ENCODE measurements around the gene LRRIQ1.
A peak's percentile ranks its signal among the peaks of the same experiment; 100 is the strongest.
"Not testable (repeated sequence)": the region's sequence is repeated elsewhere in the genome, so short reads cannot be mapped to it uniquely, and the experiment has no call there.

The LRRIQ1 gene

GRCh38 chr12:85000729-85001128 is 35.4 kb upstream of the LRRIQ1 start:
- no peak overlapping the region for H3K27ac ChIP-seq

GRCh38 chr12:85002778-85003296 is 33.3 kb upstream of the LRRIQ1 start:
- H3K27ac ChIP-seq, result no peak overlapping the region
- no peak for TF ChIP-seq ZFX (IDR thresholded peaks at IDR 0.05; ENCODE audit: borderline replicate concordance)
- no peak for TF ChIP-seq CTCF (IDR thresholded peaks at IDR 0.05)

More at GRCh38 chr12:85000729-85001128, 35.4 kb upstream of the LRRIQ1 start:
- TF ChIP-seq ZFX (IDR thresholded peaks at IDR 0.05; ENCODE audit: borderline replicate concordance), result no peak
- no peak for TF ChIP-seq CTCF (IDR thresholded peaks at IDR 0.05)

GRCh38 chr12:85004204-85004603 is 31.9 kb upstream of the LRRIQ1 start:
- TF ChIP-seq CTCF (IDR thresholded peaks at IDR 0.05) (no peak), ZFX (IDR thresholded peaks at IDR 0.05; ENCODE audit: borderline replicate concordance) (no peak)
- H3K27ac ChIP-seq, result no peak overlapping the region

GRCh38 chr12:85005047-85005446 is 31.1 kb upstream of the LRRIQ1 start:
- H3K27ac ChIP-seq, result not testable (repeated sequence)

GRCh38 chr12:85005615-85006014 is 30.5 kb upstream of the LRRIQ1 start:
- TF ChIP-seq ZFX (IDR thresholded peaks at IDR 0.05; ENCODE audit: borderline replicate concordance), result no peak
- no peak for TF ChIP-seq CTCF (IDR thresholded peaks at IDR 0.05)
- H3K27ac ChIP-seq, result no peak overlapping the region

GRCh38 chr12:85006206-85006605 is 29.9 kb upstream of the LRRIQ1 start:
- H3K27ac ChIP-seq, result no peak overlapping the region

GRCh38 chr12:85007836-85008235 is 28.3 kb upstream of the LRRIQ1 start:
- TF ChIP-seq ZFX (IDR thresholded peaks at IDR 0.05; ENCODE audit: borderline replicate concordance) (no peak), CTCF (IDR thresholded peaks at IDR 0.05) (no peak)
- H3K27ac ChIP-seq, result peak overlapping the region; percentile 13; the same call in 1 of the 2 replicates

More at GRCh38 chr12:85006206-85006605, 29.9 kb upstream of the LRRIQ1 start:
- TF ChIP-seq CTCF (IDR thresholded peaks at IDR 0.05) (no peak), ZFX (IDR thresholded peaks at IDR 0.05; ENCODE audit: borderline replicate concordance) (no peak)

GRCh38 chr12:85016413-85016812 is 19.7 kb upstream of the LRRIQ1 start:
- TF ChIP-seq ZFX (IDR thresholded peaks at IDR 0.05; ENCODE audit: borderline replicate concordance) (no peak), CTCF (IDR thresholded peaks at IDR 0.05) (no peak)
- no peak overlapping the region for H3K27ac ChIP-seq
